GM12864 (cell line): Measurements from ENCODE around the gene NSUN7.

Source experiments
- DNase-seq: peaks from one replicate; pipeline ENCODE4 v3.0.0-alpha.2; 2011; ENCODE audit warnings: low read depth
- H3K4me3 ChIP-seq: 2 replicates; pipeline ENCODE4 v1.5.1; 2011; ENCODE audit warnings: mild to moderate bottlenecking, low read depth, low read length, control low read depth
- TF ChIP-seq, protein P1 (sequence below): IDR thresholded peaks from 2 replicates; pipeline ENCODE4 v1.5.1; 2011; ENCODE audit warnings: low read depth, mild to moderate bottlenecking, moderate library complexity, low read length, control low read depth, inconsistent platforms; ENCODE audit errors: missing control alignments

Gene NSUN7

DNA sequence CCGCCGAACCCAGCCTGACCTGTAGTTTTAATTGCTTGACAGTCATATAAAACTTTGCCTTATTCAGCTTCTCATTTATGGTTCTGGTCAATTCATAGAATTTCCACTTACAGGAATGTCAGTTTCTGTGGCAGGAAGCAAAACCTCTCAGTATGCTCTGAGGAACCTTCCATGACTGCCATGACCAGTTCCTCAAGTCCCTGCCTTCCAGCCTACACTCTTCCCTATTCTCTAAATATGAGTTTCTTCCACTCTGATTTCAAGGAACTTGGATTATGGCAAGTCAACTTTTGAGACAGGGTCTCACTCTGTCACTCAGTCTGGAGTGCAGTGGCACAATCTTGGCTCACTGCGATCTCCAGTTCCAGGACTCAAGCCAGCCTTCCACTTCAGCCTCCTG lies 26.0 kb upstream of the NSUN7 start:
- TF ChIP-seq, protein P1, sequence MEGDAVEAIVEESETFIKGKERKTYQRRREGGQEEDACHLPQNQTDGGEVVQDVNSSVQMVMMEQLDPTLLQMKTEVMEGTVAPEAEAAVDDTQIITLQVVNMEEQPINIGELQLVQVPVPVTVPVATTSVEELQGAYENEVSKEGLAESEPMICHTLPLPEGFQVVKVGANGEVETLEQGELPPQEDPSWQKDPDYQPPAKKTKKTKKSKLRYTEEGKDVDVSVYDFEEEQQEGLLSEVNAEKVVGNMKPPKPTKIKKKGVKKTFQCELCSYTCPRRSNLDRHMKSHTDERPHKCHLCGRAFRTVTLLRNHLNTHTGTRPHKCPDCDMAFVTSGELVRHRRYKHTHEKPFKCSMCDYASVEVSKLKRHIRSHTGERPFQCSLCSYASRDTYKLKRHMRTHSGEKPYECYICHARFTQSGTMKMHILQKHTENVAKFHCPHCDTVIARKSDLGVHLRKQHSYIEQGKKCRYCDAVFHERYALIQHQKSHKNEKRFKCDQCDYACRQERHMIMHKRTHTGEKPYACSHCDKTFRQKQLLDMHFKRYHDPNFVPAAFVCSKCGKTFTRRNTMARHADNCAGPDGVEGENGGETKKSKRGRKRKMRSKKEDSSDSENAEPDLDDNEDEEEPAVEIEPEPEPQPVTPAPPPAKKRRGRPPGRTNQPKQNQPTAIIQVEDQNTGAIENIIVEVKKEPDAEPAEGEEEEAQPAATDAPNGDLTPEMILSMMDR, result no peak
- H3K4me3 ChIP-seq, result no peak overlapping the region
- no peak for DNase-seq

- DNase-seq, result no peak
- TF ChIP-seq, protein P1, result no peak
- H3K4me3 ChIP-seq, result no peak overlapping the region
These were observed 21.4 kb upstream of the NSUN7 start for GRCh38 chr4:40728333-40728732.

DNA sequence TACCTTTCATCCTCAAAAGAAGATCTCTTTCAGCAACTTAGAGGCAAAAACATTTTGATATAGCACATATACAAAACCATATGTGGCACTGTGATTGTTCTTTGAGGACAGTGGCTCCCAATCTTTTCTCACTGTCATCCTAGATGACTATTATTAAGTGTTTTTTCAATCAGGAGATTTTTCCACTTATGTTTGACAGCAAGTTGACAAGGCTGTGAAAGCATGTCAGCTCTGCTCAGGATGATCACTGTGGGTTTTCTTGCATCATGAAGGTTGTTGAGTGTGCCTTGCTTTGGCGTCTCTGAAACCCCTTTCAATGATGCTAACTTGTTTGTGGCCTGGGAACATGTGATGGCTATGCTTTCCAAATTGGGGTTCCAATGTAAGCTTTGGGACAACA lies 20.2 kb upstream of the NSUN7 start:
- DNase-seq, result no peak
- TF ChIP-seq, protein P1, result no peak
- H3K4me3 ChIP-seq, result no peak overlapping the region

DNA sequence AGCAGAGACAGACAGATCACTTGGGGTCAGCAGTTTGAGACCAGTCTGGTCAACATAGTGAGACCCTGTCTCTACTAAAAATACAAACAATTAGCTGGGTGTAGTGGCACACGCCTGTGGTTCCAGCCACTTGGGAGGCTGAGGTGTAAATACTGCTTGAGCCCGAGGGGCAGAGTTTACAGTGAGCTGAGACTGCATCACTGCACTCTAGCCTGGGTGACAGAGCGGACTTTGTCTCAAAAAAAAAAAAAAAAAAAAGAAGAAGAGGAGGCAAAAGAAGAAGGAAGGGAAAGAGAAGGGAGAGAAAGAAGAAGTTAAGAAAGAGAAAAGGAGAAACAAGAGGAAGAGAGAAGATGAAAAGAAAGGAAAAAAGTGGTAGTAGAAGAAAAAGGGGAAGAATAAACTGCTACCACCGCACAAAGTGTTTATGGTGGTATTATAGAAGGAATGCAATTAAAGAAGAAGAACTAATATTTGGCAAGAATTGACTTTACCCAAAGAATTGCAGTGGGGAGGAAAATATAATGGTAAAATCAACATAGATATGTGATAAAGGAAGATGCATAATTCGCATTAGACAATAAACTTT lies 19.6 kb upstream of the NSUN7 start:
- no peak for DNase-seq
- TF ChIP-seq, protein P1, result no peak
- H3K4me3 ChIP-seq, result no peak overlapping the region

GRCh38 chr4:40731361-40731760 lies 18.4 kb upstream of the NSUN7 start:
- no peak for DNase-seq
- H3K4me3 ChIP-seq, result no peak overlapping the region
- TF ChIP-seq, protein P1, result no peak

DNA sequence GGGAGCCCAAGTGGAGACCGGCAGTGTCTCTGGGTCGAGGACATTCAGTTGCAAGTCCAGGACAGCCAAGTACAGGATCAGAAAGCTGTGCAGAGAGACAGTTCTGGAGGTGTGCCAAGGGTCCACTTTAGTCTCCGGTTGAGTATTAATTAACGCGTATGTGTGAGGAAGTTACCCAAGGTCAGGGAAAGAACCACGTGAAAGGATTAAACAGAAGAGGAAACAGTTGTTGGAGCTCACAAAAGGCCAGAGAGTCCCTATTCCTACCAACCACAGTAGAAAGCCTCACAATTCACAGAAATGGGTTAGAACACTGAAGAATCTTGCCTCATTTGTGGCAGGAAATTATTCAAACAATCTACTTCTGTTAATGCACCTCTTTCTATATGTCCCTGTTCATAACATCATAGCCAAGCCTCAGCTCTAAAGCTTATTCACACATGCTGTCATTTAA lies 17.9 kb upstream of the NSUN7 start:
- TF ChIP-seq, protein P1, result no peak
- DNase-seq, result no peak
- no peak overlapping the region for H3K4me3 ChIP-seq

GRCh38 chr4:40733752-40734151 lies 16.0 kb upstream of the NSUN7 start:
- TF ChIP-seq, protein P1, result no peak
- no peak for DNase-seq
- no peak overlapping the region for H3K4me3 ChIP-seq
